Lower lobe of right lung (tissue), 2 donors: ENCODE results near the gene RTN4R. TPM values are rescaled to one million over a fixed set of nuclear protein-coding genes. Genes with fewer than 3 reads are reported as not detected.
"Not testable (repeated sequence)": the region's sequence is repeated elsewhere in the genome, so short reads cannot be mapped to it uniquely, and the experiment has no call there.

Source experiments
- ATAC-seq, 2 donors: fragments of 200-7000 bp; cut with Tn5 transposase; one replicate each; pipeline ENCODE4 v1.9.1; 2020 to 2022; ENCODE audit warnings: mild to moderate bottlenecking in 2 of 2, moderate library complexity in 2 of 2
- DNase-seq: peaks from one replicate; pipeline ENCODE4 v3.0.0-alpha.2; 2020
- H3K27ac ChIP-seq: fragments of 200-600 bp; one replicate; pipeline ENCODE4 v1.8.0; 2022
- H3K27me3 ChIP-seq: fragments of 200-600 bp; one replicate; pipeline ENCODE4 v1.8.0; 2022; ENCODE audit warnings: low read depth
- H3K36me3 ChIP-seq: fragments of 200-600 bp; one replicate; pipeline ENCODE4 v1.8.0; 2022; ENCODE audit warnings: mild to moderate bottlenecking
- H3K4me1 ChIP-seq: fragments of 200-600 bp; one replicate; pipeline ENCODE4 v1.8.0; 2022
- H3K4me3 ChIP-seq: fragments of 200-600 bp; one replicate; pipeline ENCODE4 v1.8.0; 2022; ENCODE audit warnings: mild to moderate bottlenecking
- H3K9me3 ChIP-seq: fragments of 200-600 bp; one replicate; pipeline ENCODE4 v1.8.0; 2022
- CTCF ChIP-seq: fragments of 200-600 bp; IDR thresholded peaks from one replicate; pipeline ENCODE4 v1.8.0; 2022; ENCODE audit warnings: antibody characterized with exemption, mild to moderate bottlenecking
- intact Hi-C: fragments of 100-400 bp; cut with DNase I; formaldehyde crosslinking; loops from one replicate; pipeline ENCODE4 v1.11.0; 2022
- total RNA-seq: library from RNA; stranded (reverse); fragmentation: NEBNext Ultra II Directional; extraction: Animal tissue kit (Norgen Biotek cat#: 25700); gene quantifications from one replicate; pipeline ENCODE4 v1.2.1, GENCODE V29; 2021
- donor health status: DM: no; HTN: yes; CAD: no; lungs with severe emphysema.

Gene RTN4R
- total RNA-seq, 1 donor from 2014 or later, result 9.6 TPM

- peaks cover 9% of the 10 kb centered on the region for H3K4me1 ChIP-seq
- no peaks in the 10 kb centered on the region for H3K36me3 ChIP-seq
- no peaks in the 10 kb centered on the region for H3K9me3 ChIP-seq
- no peak for TF ChIP-seq CTCF
- H3K4me3 ChIP-seq, result no peak overlapping the region
- no peaks in the 10 kb centered on the region for H3K27me3 ChIP-seq
- ATAC-seq, result no peak
- intact Hi-C loops, result loop anchor here (10.0 kb wide), 1 partner anchor 100 kb away; no protein-coding TSS in a partner anchor
- no peak overlapping the region for H3K27ac ChIP-seq
- DNase-seq, result no peak
Measured at GRCh38 chr22:20264614-20265452, 3.3 kb downstream of the RTN4R start.

- H3K9me3 ChIP-seq, H3K36me3 ChIP-seq, DNase-seq, H3K27ac ChIP-seq, H3K27me3 ChIP-seq, ATAC-seq, H3K4me1 ChIP-seq, H3K4me3 ChIP-seq: not testable (repeated sequence)
- intact Hi-C loops, result loop anchor here (10.0 kb wide), 1 partner anchor 99 kb away; no protein-coding TSS in a partner anchor
Measured at GRCh38 chr22:20263404-20264281, 4.5 kb downstream of the RTN4R start.

- no peaks in the 10 kb centered on the region for H3K36me3 ChIP-seq
- intact Hi-C loops, result loop anchor here (10.0 kb wide), 1 partner anchor 98 kb away; no protein-coding TSS in a partner anchor
- peaks cover 9% of the 10 kb centered on the region for H3K4me1 ChIP-seq
- H3K9me3 ChIP-seq, result no peaks in the 10 kb centered on the region
- no peak for TF ChIP-seq CTCF
- ATAC-seq (no peak), DNase-seq (no peak)
- H3K27ac ChIP-seq, result no peak overlapping the region
- H3K27me3 ChIP-seq, result no peaks in the 10 kb centered on the region
- no peak overlapping the region for H3K4me3 ChIP-seq
Measured at GRCh38 chr22:20262582-20263147, 5.5 kb downstream of the RTN4R start.

- ATAC-seq, result no peak
- no peak for TF ChIP-seq CTCF
- DNase-seq, result no peak
- Histone ChIP-seq H3K4me1 (peaks cover 2% of the 10 kb centered on the region), H3K27me3 (no peaks in the 10 kb centered on the region), H3K9me3 (no peaks in the 10 kb centered on the region), H3K4me3 (no peak overlapping the region), H3K27ac (no peak overlapping the region), H3K36me3 (no peaks in the 10 kb centered on the region)
- intact Hi-C loops, result loop anchor here (10.0 kb wide), 1 partner anchor 97 kb away; no protein-coding TSS in a partner anchor
Measured at GRCh38 chr22:20261848-20262581, 6.1 kb downstream of the RTN4R start.

GRCh38 chr22:20260071-20260765, 7.9 kb downstream of the RTN4R start:
- no peaks in the 10 kb centered on the region for H3K27me3 ChIP-seq
- H3K4me1 ChIP-seq, result no peaks in the 10 kb centered on the region
- H3K36me3 ChIP-seq, result no peaks in the 10 kb centered on the region
- ATAC-seq (no peak), DNase-seq (no peak)
- H3K4me3 ChIP-seq, result no peak overlapping the region
- intact Hi-C loops, result loop anchor here (10.0 kb wide), 1 partner anchor 95 kb away; no protein-coding TSS in a partner anchor
- TF ChIP-seq CTCF, result no peak
- no peaks in the 10 kb centered on the region for H3K9me3 ChIP-seq
- no peak overlapping the region for H3K27ac ChIP-seq
